ENCODE results near the gene EPHB1.

EPHB1 gene

GRCh38 chr3:135242285-135242684, 447.2 kb downstream of the EPHB1 start:
- H2BK120ac ChIP-seq (ENCODE audit: low read depth, low read length), result no peak overlapping the region
- H2AFZ ChIP-seq (ENCODE audit: low read depth, low read length), result no peak overlapping the region
- no peaks in the 10 kb centered on the region for H3K9me3 ChIP-seq (ENCODE audit: control insufficient read depth, low read length)
- no peak overlapping the region for H3K23ac ChIP-seq (ENCODE audit: low read length in 2 of 2)
- no peak overlapping the region for H3K4me2 ChIP-seq (ENCODE audit: low read length, poor library complexity, severe bottlenecking)
- no peak overlapping the region for H4K91ac ChIP-seq (ENCODE audit: low read length)
- no peaks in the 10 kb centered on the region for H3K79me1 ChIP-seq (replicated peaks; ENCODE audit: low read length, poor library complexity, severe bottlenecking)
- H2BK12ac ChIP-seq (ENCODE audit: low read length in 2 of 2), result no peak overlapping the region
- H4K8ac ChIP-seq (ENCODE audit: low read length), result no peak overlapping the region
- H3K4me1 ChIP-seq (ENCODE audit: control insufficient read depth, insufficient read depth, low read depth, low read length), result no peaks in the 10 kb centered on the region
- no peak overlapping the region for H3K9ac ChIP-seq (ENCODE audit: low read length)
- no peak overlapping the region for H2AK5ac ChIP-seq (ENCODE audit: low read length, severe bottlenecking)
- DNase-seq, result no peak
- H2BK5ac ChIP-seq (ENCODE audit: low read depth, low read length, poor library complexity, severe bottlenecking), result no peak overlapping the region
- H2BK15ac ChIP-seq (ENCODE audit: low read depth, poor library complexity, severe bottlenecking), result no peak overlapping the region
- H3K4me3 ChIP-seq (ENCODE audit: insufficient read depth in 1 of 2, low read depth in 1 of 2, low read length in 2 of 2), result no peak overlapping the region
- no peak overlapping the region for H3K18ac ChIP-seq (ENCODE audit: low read depth in 1 of 2, low read length in 2 of 2)
- no peak overlapping the region for H3K14ac ChIP-seq (ENCODE audit: low read length in 2 of 2)
- no peaks in the 10 kb centered on the region for H3K27me3 ChIP-seq (ENCODE audit: control insufficient read depth in 1 of 2, insufficient read depth in 1 of 2, low read length in 2 of 2)
- 76% methylated on average over 2 of the region's 2 CpGs for whole genome bisulfite sequencing
- H3K4ac ChIP-seq (ENCODE audit: low read depth in 1 of 2, low read length in 2 of 2), result no peak overlapping the region
- H3K27ac ChIP-seq (ENCODE audit: low read length, poor library complexity, severe bottlenecking), result no peak overlapping the region
- no peaks in the 10 kb centered on the region for H3K36me3 ChIP-seq (ENCODE audit: control insufficient read depth in 1 of 2, insufficient read depth in 2 of 2, low read depth in 1 of 2, low read length in 2 of 2)

- Histone ChIP-seq H3K9me3 (ENCODE audit: control insufficient read depth, low read length) (no peaks in the 10 kb centered on the region), H3K4ac (ENCODE audit: low read depth in 1 of 2, low read length in 2 of 2) (no peak overlapping the region), H4K91ac (ENCODE audit: low read length) (peak overlapping the region; percentile 8), H4K8ac (ENCODE audit: low read length) (no peak overlapping the region), H3K36me3 (ENCODE audit: control insufficient read depth in 1 of 2, insufficient read depth in 2 of 2, low read depth in 1 of 2, low read length in 2 of 2) (no peaks in the 10 kb centered on the region), H2AK5ac (ENCODE audit: low read length, severe bottlenecking) (no peak overlapping the region), H3K14ac (ENCODE audit: low read length in 2 of 2) (no peak overlapping the region), H2AFZ (ENCODE audit: low read depth, low read length) (no peak overlapping the region), H3K79me1 (replicated peaks; ENCODE audit: low read length, poor library complexity, severe bottlenecking) (no peaks in the 10 kb centered on the region), H3K4me3 (ENCODE audit: insufficient read depth in 1 of 2, low read depth in 1 of 2, low read length in 2 of 2) (no peak overlapping the region), H3K4me2 (ENCODE audit: low read length, poor library complexity, severe bottlenecking) (no peak overlapping the region), H3K27me3 (ENCODE audit: control insufficient read depth in 1 of 2, insufficient read depth in 1 of 2, low read length in 2 of 2) (no peaks in the 10 kb centered on the region), H2BK5ac (ENCODE audit: low read depth, low read length, poor library complexity, severe bottlenecking) (no peak overlapping the region), H3K27ac (ENCODE audit: low read length, poor library complexity, severe bottlenecking) (no peak overlapping the region), H3K18ac (ENCODE audit: low read depth in 1 of 2, low read length in 2 of 2) (no peak overlapping the region), H2BK15ac (ENCODE audit: low read depth, poor library complexity, severe bottlenecking) (no peak overlapping the region), H2BK12ac (ENCODE audit: low read length in 2 of 2) (no peak overlapping the region), H3K23ac (ENCODE audit: low read length in 2 of 2) (no peak overlapping the region), H3K4me1 (ENCODE audit: control insufficient read depth, insufficient read depth, low read depth, low read length) (no peaks in the 10 kb centered on the region), H2BK120ac (ENCODE audit: low read depth, low read length) (no peak overlapping the region), H3K9ac (ENCODE audit: low read length) (no peak overlapping the region)
- DNase-seq, result no peak
- WGBS, result 36% methylated on average over 3 of the region's 3 CpGs
Measured at GRCh38 chr3:135243616-135244015, 448.6 kb downstream of the EPHB1 start.

GRCh38 chr3:135246027-135246426, 451.0 kb downstream of the EPHB1 start:
- Histone ChIP-seq H3K79me1 (replicated peaks; ENCODE audit: low read length, poor library complexity, severe bottlenecking) (no peaks in the 10 kb centered on the region), H3K4ac (ENCODE audit: low read depth in 1 of 2, low read length in 2 of 2) (no peak overlapping the region), H2AK5ac (ENCODE audit: low read length, severe bottlenecking) (no peak overlapping the region), H3K4me3 (ENCODE audit: insufficient read depth in 1 of 2, low read depth in 1 of 2, low read length in 2 of 2) (no peak overlapping the region), H3K27ac (ENCODE audit: low read length, poor library complexity, severe bottlenecking) (no peak overlapping the region), H3K14ac (ENCODE audit: low read length in 2 of 2) (no peak overlapping the region), H4K91ac (ENCODE audit: low read length) (no peak overlapping the region), H2BK15ac (ENCODE audit: low read depth, poor library complexity, severe bottlenecking) (no peak overlapping the region), H3K4me2 (ENCODE audit: low read length, poor library complexity, severe bottlenecking) (no peak overlapping the region), H2BK5ac (ENCODE audit: low read depth, low read length, poor library complexity, severe bottlenecking) (no peak overlapping the region), H3K9ac (ENCODE audit: low read length) (no peak overlapping the region), H3K27me3 (ENCODE audit: control insufficient read depth in 1 of 2, insufficient read depth in 1 of 2, low read length in 2 of 2) (no peaks in the 10 kb centered on the region), H3K9me3 (ENCODE audit: control insufficient read depth, low read length) (no peaks in the 10 kb centered on the region), H4K8ac (ENCODE audit: low read length) (no peak overlapping the region), H3K18ac (ENCODE audit: low read depth in 1 of 2, low read length in 2 of 2) (no peak overlapping the region), H3K4me1 (ENCODE audit: control insufficient read depth, insufficient read depth, low read depth, low read length) (no peaks in the 10 kb centered on the region), H2AFZ (ENCODE audit: low read depth, low read length) (no peak overlapping the region), H3K36me3 (ENCODE audit: control insufficient read depth in 1 of 2, insufficient read depth in 2 of 2, low read depth in 1 of 2, low read length in 2 of 2) (no peaks in the 10 kb centered on the region), H3K23ac (ENCODE audit: low read length in 2 of 2) (no peak overlapping the region), H2BK12ac (ENCODE audit: low read length in 2 of 2) (no peak overlapping the region), H2BK120ac (ENCODE audit: low read depth, low read length) (no peak overlapping the region)
- WGBS, result 100% methylated on average over 1 of the region's 1 CpG
- DNase-seq, result no peak

- no peak overlapping the region for H2BK5ac ChIP-seq (ENCODE audit: low read depth, low read length, poor library complexity, severe bottlenecking)
- H2BK120ac ChIP-seq (ENCODE audit: low read depth, low read length), result no peak overlapping the region
- H3K79me1 ChIP-seq (replicated peaks; ENCODE audit: low read length, poor library complexity, severe bottlenecking), result no peaks in the 10 kb centered on the region
- no peak overlapping the region for H2BK12ac ChIP-seq (ENCODE audit: low read length in 2 of 2)
- no peak overlapping the region for H3K18ac ChIP-seq (ENCODE audit: low read depth in 1 of 2, low read length in 2 of 2)
- no peak overlapping the region for H4K8ac ChIP-seq (ENCODE audit: low read length)
- H3K4me2 ChIP-seq (ENCODE audit: low read length, poor library complexity, severe bottlenecking), result no peak overlapping the region
- no peaks in the 10 kb centered on the region for H3K27me3 ChIP-seq (ENCODE audit: control insufficient read depth in 1 of 2, insufficient read depth in 1 of 2, low read length in 2 of 2)
- H4K91ac ChIP-seq (ENCODE audit: low read length), result no peak overlapping the region
- H3K4ac ChIP-seq (ENCODE audit: low read depth in 1 of 2, low read length in 2 of 2), result no peak overlapping the region
- H3K23ac ChIP-seq (ENCODE audit: low read length in 2 of 2), result no peak overlapping the region
- H3K4me3 ChIP-seq (ENCODE audit: insufficient read depth in 1 of 2, low read depth in 1 of 2, low read length in 2 of 2), result no peak overlapping the region
- DNase-seq, result no peak
- no peaks in the 10 kb centered on the region for H3K36me3 ChIP-seq (ENCODE audit: control insufficient read depth in 1 of 2, insufficient read depth in 2 of 2, low read depth in 1 of 2, low read length in 2 of 2)
- H3K9ac ChIP-seq (ENCODE audit: low read length), result no peak overlapping the region
- no peak overlapping the region for H2AK5ac ChIP-seq (ENCODE audit: low read length, severe bottlenecking)
- H2BK15ac ChIP-seq (ENCODE audit: low read depth, poor library complexity, severe bottlenecking), result no peak overlapping the region
- no peak overlapping the region for H2AFZ ChIP-seq (ENCODE audit: low read depth, low read length)
- no peaks in the 10 kb centered on the region for H3K9me3 ChIP-seq (ENCODE audit: control insufficient read depth, low read length)
- H3K4me1 ChIP-seq (ENCODE audit: control insufficient read depth, insufficient read depth, low read depth, low read length), result no peaks in the 10 kb centered on the region
- H3K14ac ChIP-seq (ENCODE audit: low read length in 2 of 2), result no peak overlapping the region
- WGBS, result 81% methylated on average over 12 of the region's 12 CpGs
- H3K27ac ChIP-seq (ENCODE audit: low read length, poor library complexity, severe bottlenecking), result no peak overlapping the region
Measured at GRCh38 chr3:135248213-135248612, 453.2 kb downstream of the EPHB1 start.
